ENCODE data around the gene SEMA3A. TPM values are rescaled to one million over a fixed set of nuclear protein-coding genes. Genes with fewer than 3 reads are reported as not detected.

The SEMA3A gene
- polyA plus RNA-seq, 1 experiment, result 6.8 TPM

DNA sequence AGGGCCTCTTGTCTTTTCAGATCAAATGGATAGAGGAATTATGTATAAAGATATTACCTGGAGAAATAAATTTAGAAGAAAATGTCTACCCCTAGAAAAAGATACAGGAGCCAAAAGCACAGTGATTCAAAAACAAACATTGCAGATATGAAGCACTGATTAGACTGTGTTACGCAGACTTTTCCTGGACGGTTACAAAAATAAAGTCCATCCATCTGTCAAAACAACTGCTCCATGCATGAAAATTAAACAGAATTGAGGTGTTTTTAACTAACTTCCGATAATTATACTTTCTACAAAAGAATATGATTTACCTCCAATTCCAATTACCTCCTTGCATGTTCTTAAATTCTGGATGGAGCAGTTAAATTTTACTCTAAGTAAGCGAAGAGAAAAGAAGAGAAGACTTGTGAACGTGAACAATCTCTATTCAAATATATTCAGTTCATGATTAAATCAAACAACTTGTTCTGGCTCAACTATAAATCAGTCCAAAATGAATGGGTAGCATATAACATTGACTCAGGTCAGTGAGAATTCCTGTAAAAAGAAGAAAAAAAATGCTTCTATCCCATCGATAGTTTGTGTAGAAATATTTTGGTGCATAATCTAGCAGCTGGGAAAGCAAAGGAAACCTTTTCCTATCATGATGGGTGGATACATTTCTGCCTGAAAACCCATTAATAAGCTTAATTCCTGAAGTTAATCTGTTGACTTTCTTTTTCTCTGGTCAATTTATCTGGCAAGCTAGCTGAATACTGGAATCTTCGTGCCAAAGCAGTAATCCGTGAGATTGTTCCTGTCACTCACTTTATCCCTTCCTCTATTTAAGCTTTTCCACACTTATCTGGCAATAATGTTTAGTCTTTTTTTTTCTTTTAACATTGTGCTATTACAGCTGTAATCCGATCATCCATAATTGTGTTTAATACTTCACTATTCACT is 80.4 kb downstream of the SEMA3A start:
- H3K27me3 ChIP-seq (ENCODE audit: control insufficient read depth, insufficient read depth, low read length), result no peaks in the 10 kb centered on the region
- ChIA-PET CTCF (no interaction called here), POLR2A (no interaction called here)
- no peak overlapping the region for H3K4me3 ChIP-seq (ENCODE audit: low read depth, low read length)
- TF ChIP-seq, protein P1, sequence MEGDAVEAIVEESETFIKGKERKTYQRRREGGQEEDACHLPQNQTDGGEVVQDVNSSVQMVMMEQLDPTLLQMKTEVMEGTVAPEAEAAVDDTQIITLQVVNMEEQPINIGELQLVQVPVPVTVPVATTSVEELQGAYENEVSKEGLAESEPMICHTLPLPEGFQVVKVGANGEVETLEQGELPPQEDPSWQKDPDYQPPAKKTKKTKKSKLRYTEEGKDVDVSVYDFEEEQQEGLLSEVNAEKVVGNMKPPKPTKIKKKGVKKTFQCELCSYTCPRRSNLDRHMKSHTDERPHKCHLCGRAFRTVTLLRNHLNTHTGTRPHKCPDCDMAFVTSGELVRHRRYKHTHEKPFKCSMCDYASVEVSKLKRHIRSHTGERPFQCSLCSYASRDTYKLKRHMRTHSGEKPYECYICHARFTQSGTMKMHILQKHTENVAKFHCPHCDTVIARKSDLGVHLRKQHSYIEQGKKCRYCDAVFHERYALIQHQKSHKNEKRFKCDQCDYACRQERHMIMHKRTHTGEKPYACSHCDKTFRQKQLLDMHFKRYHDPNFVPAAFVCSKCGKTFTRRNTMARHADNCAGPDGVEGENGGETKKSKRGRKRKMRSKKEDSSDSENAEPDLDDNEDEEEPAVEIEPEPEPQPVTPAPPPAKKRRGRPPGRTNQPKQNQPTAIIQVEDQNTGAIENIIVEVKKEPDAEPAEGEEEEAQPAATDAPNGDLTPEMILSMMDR (IDR thresholded peaks at IDR 0.05; ENCODE audit: insufficient read depth, low read depth, low read length), result no peak
- no peaks in the 10 kb centered on the region for H3K36me3 ChIP-seq (ENCODE audit: control insufficient read depth, insufficient read depth, low read length)
- no peak for DNase-seq (ENCODE audit: low read depth)

DNA sequence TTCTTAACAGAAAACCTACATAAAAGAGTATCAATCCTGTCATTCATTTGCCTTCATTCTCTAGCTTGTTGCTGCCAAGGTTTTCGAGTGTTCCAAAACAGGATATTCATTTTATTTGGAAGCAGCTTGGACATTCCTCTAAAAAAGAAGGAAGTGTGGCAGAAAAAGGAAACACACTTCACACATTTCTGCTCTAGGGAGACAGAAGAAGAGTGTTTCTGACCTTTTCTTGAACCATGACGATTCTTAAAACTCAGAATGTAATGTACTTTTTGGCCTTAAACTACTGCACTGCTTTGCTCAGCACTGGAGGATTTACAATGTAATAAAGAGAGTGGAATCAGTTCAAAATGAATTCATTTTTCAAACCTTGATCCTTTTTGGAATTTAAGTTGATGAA is 81.3 kb downstream of the SEMA3A start:
- Histone ChIP-seq H3K36me3 (ENCODE audit: control insufficient read depth, insufficient read depth, low read length) (no peaks in the 10 kb centered on the region), H3K27me3 (ENCODE audit: control insufficient read depth, insufficient read depth, low read length) (no peaks in the 10 kb centered on the region), H3K4me3 (ENCODE audit: low read depth, low read length) (no peak overlapping the region)
- TF ChIP-seq, protein P1 (IDR thresholded peaks at IDR 0.05; ENCODE audit: insufficient read depth, low read depth, low read length), result no peak
- ChIA-PET CTCF (no interaction called here), POLR2A (interaction anchor here (0.6 kb wide), 1 partner anchor 525 kb away, joined by 3 read pairs; no protein-coding TSS in a partner anchor)
- no peak for DNase-seq (ENCODE audit: low read depth)

DNA sequence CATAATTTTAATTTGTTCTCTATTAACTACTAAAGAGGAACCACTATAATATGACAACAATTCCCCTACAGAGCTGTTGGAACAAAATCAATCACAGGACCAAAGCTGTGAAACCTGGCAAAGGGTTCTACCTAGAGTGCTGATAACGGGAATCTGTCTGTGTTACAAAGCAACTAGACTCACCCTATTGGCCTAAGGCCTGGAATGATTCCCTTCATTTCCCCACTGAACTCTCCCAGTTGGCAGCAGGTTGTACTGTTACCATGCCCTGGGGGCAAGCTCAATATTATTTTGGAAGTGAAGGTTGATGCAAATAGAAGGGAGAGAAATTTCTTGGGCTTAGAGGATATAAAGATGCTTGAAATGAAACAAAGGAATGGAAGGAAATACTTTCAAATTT is 81.8 kb downstream of the SEMA3A start:
- Histone ChIP-seq H3K36me3 (ENCODE audit: control insufficient read depth, insufficient read depth, low read length) (no peaks in the 10 kb centered on the region), H3K4me3 (ENCODE audit: low read depth, low read length) (no peak overlapping the region), H3K27me3 (ENCODE audit: control insufficient read depth, insufficient read depth, low read length) (no peaks in the 10 kb centered on the region)
- CTCF ChIA-PET, result interaction anchor here (0.5 kb wide), 1 partner anchor 388 kb away, joined by 3 read pairs; no protein-coding TSS in a partner anchor
- TF ChIP-seq, protein P1 (IDR thresholded peaks at IDR 0.05; ENCODE audit: insufficient read depth, low read depth, low read length), result no peak
- POLR2A ChIA-PET, result interaction anchor here (0.6 kb wide), 1 partner anchor 525 kb away, joined by 3 read pairs; no protein-coding TSS in a partner anchor
- no peak for DNase-seq (ENCODE audit: low read depth)

DNA sequence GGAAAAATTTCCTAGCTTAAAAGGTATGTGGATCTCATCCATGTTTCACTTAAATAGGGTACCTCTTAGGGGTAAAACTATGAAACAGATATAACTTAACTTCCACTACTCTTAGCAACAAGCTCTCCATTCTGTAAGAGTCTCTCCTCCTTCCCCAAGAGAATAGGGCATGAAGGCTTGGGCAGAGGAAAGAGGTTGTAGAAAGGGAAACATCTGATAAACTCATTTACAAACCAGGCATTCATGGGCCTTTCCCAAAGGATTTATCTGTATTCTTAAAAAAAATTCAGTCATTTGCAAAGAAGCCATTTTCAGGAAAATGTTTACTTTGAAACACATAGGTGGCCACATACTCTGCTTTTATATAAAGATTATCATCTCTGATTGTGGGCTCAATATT is 82.7 kb downstream of the SEMA3A start:
- POLR2A ChIA-PET, result interaction anchor here (0.6 kb wide), 1 partner anchor 23 kb away, joined by 3 read pairs; no protein-coding TSS in a partner anchor
- no peak overlapping the region for H3K4me3 ChIP-seq (ENCODE audit: low read depth, low read length)
- CTCF ChIA-PET, result interaction anchor here (0.8 kb wide), 1 partner anchor 9 kb away, joined by 3 read pairs; no protein-coding TSS in a partner anchor
- TF ChIP-seq, protein P1 (IDR thresholded peaks at IDR 0.05; ENCODE audit: insufficient read depth, low read depth, low read length), result no peak
- no peaks in the 10 kb centered on the region for H3K36me3 ChIP-seq (ENCODE audit: control insufficient read depth, insufficient read depth, low read length)
- no peaks in the 10 kb centered on the region for H3K27me3 ChIP-seq (ENCODE audit: control insufficient read depth, insufficient read depth, low read length)
- no peak for DNase-seq (ENCODE audit: low read depth)

DNA sequence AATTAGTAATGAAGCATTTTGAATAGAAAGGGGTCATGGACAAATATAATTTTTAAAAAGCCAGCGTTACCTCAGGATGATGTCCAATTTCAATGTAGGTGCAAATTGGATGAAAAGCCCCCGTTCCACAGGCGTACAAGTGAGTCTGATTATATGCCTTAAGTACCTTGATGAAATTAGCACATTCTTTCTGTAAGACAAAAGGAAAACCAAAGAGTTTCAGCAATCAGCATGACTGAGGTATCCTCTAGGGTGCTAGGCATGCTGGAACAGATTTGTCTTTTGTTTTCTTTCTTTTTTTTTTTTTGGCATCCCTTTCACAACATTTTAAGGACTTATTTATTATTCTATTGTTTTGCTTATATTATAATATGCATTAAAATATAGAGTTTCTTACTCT is 84.2 kb downstream of the SEMA3A start:
- CTCF ChIA-PET, result no interaction called here
- no peak for DNase-seq (ENCODE audit: low read depth)
- POLR2A ChIA-PET, result no interaction called here
- TF ChIP-seq, protein P1 (IDR thresholded peaks at IDR 0.05; ENCODE audit: insufficient read depth, low read depth, low read length), result no peak
- H3K27me3 ChIP-seq (ENCODE audit: control insufficient read depth, insufficient read depth, low read length), result no peaks in the 10 kb centered on the region
- H3K4me3 ChIP-seq (ENCODE audit: low read depth, low read length), result no peak overlapping the region
- no peaks in the 10 kb centered on the region for H3K36me3 ChIP-seq (ENCODE audit: control insufficient read depth, insufficient read depth, low read length)
